ENCODE results near the gene NRAS. TPM values are rescaled to one million over a fixed set of nuclear protein-coding genes. Genes with fewer than 3 reads are reported as not detected.
A peak's percentile ranks its signal among the peaks of the same experiment; 100 is the strongest.

The NRAS gene
- total and polyA plus RNA-seq, 9 of the 15 experiments (the other 6 are each of a cell fraction or from before 2014, with no cell fraction given), result 40.7 to 94.5 (median 75.4) TPM

GRCh38 chr1:114716304-114717170 is at the start of gene NRAS (continued):
- TF ChIP-seq BRF2 (IDR thresholded peaks at IDR 0.05; ENCODE audit: borderline replicate concordance, insufficient read depth, insufficient read length), result no peak
- no peak for TF ChIP-seq IRF2 (CRISPR knock-in tag; IDR thresholded peaks at IDR 0.05)
- peak in 1 of 2 experiments; percentile 37; a peak in 1 of 4 replicates for TF ChIP-seq SIX5 (IDR thresholded peaks at IDR 0.05; ENCODE audit: borderline replicate concordance in 1 of 2, insufficient read depth in 1 of 2, low read depth in 1 of 2, low read length in 2 of 2)
- no peak for TF ChIP-seq SAFB2 (IDR thresholded peaks at IDR 0.05; ENCODE audit: borderline replicate concordance, low read depth, low read length, severe bottlenecking)
- TF ChIP-seq SRSF3 (IDR thresholded peaks at IDR 0.05; ENCODE audit: insufficient read depth, low read length), result no peak
- peak in 1 of 2 experiments; percentile 61; a peak in 2 of 4 replicates for TF ChIP-seq CSDE1 (IDR thresholded peaks at IDR 0.05)
- no peak for TF ChIP-seq PPARD (CRISPR knock-in tag; IDR thresholded peaks at IDR 0.05)
- TF ChIP-seq NR4A1 (CRISPR knock-in tag; IDR thresholded peaks at IDR 0.05), result no peak
- 0 out of 2 replicates have a peak, but pooled peaks have one; percentile 31 for TF ChIP-seq NR4A1 (tag; IDR thresholded peaks at IDR 0.05)
- TF ChIP-seq ZNF717 (CRISPR knock-in tag; IDR thresholded peaks at IDR 0.05), result no peak
- TF ChIP-seq CEBPB (tag; IDR thresholded peaks at IDR 0.05), result no peak
- 0 out of 2 replicates have a peak, but pooled peaks have one; percentile 17 for TF ChIP-seq ZNF644 (tag; IDR thresholded peaks at IDR 0.05; ENCODE audit: low read depth)
- peak; percentile 40 for TF ChIP-seq NFIC (IDR thresholded peaks at IDR 0.05)
- no peak for TF ChIP-seq ZNF277 (CRISPR knock-in tag; IDR thresholded peaks at IDR 0.05; ENCODE audit: borderline replicate concordance)
- TF ChIP-seq E2F6 (IDR thresholded peaks at IDR 0.05; ENCODE audit: borderline replicate concordance in 1 of 2, extremely low read depth in 1 of 2, insufficient read depth in 1 of 2, insufficient read length in 1 of 2, low read depth in 1 of 2, low read length in 1 of 2, poor library complexity in 1 of 2, severe bottlenecking in 1 of 2), result peak in 1 of 2 experiments; percentile 63
- peak; percentile 56; the same call in 1 of the 2 replicates for TF ChIP-seq MBD2 (IDR thresholded peaks at IDR 0.05; ENCODE audit: borderline replicate concordance, low read depth)
- peak; percentile 67; the same call in 1 of the 2 replicates for TF ChIP-seq ZNF830 (CRISPR knock-in tag; IDR thresholded peaks at IDR 0.05)
- TF ChIP-seq PHTF2 (CRISPR knock-in tag; IDR thresholded peaks at IDR 0.05), result 0 out of 2 replicates have a peak, but pooled peaks have one; percentile 63
- TF ChIP-seq HNRNPLL (IDR thresholded peaks at IDR 0.05; ENCODE audit: low read depth, low read length, poor library complexity, severe bottlenecking), result peak; percentile 19
- no peak for TF ChIP-seq CBX8 (IDR thresholded peaks at IDR 0.05; ENCODE audit: borderline replicate concordance, extremely low read depth, low read depth, low read length, poor library complexity, severe bottlenecking)
- TF ChIP-seq CREB3 (tag; conservative IDR thresholded peaks at IDR 0.05; ENCODE audit: low read depth), result 0 out of 2 replicates have a peak, but pooled peaks have one; percentile 46
